SJSA1 (cell line): Measurements from ENCODE around the gene CMAS. TPM values are rescaled to one million over a fixed set of nuclear protein-coding genes. Genes with fewer than 3 reads are reported as not detected.
"Not testable (repeated sequence)": the region's sequence is repeated elsewhere in the genome, so short reads cannot be mapped to it uniquely, and the experiment has no call there.

ENCODE experiments used
- DNase-seq, 2 experiments: peaks; one replicate each; pipeline ENCODE4 v3.0.0-alpha.2; 2015 to 2020; ENCODE audit warnings: low spot score in 2 of 2, low read depth in 1 of 2
- H3K27ac ChIP-seq: fragments of 250-450 bp; sonication (Bioruptor Pico); 2 replicates; pipeline ENCODE4 v1.5.1; 2020; ENCODE audit warnings: mild to moderate bottlenecking, moderate library complexity
- H3K27me3 ChIP-seq: fragments of 250-450 bp; sonication (Bioruptor Pico); replicated peaks from 2 replicates; pipeline ENCODE4 v1.5.1; 2020; ENCODE audit warnings: mild to moderate bottlenecking, moderate library complexity
- H3K36me3 ChIP-seq: fragments of 250-450 bp; sonication (Bioruptor Pico); 2 replicates; pipeline ENCODE4 v1.5.1; 2020; ENCODE audit warnings: mild to moderate bottlenecking
- H3K4me1 ChIP-seq: fragments of 250-450 bp; sonication (Bioruptor Pico); replicated peaks from 2 replicates; pipeline ENCODE4 v1.6.1; 2021; ENCODE audit warnings: mild to moderate bottlenecking
- H3K4me3 ChIP-seq: fragments of 250-450 bp; sonication (Bioruptor Pico); 2 replicates; pipeline ENCODE4 v1.5.1; 2020; ENCODE audit warnings: mild to moderate bottlenecking
- H3K9me3 ChIP-seq: fragments of 250-450 bp; sonication (Bioruptor Pico); replicated peaks from 2 replicates; pipeline ENCODE4 v1.5.1; 2020; ENCODE audit warnings: mild to moderate bottlenecking
- total RNA-seq: library from RNA; depleted of rRNA; stranded (reverse); fragments of >200 nt; shearing (Covaris generic); gene quantifications from 2 replicates; pipeline ENCODE4 v1.2.3, GENCODE V29; 2014

The CMAS gene
- total RNA-seq, 1 experiment from 2014 or later: 40.4 TPM

DNA sequence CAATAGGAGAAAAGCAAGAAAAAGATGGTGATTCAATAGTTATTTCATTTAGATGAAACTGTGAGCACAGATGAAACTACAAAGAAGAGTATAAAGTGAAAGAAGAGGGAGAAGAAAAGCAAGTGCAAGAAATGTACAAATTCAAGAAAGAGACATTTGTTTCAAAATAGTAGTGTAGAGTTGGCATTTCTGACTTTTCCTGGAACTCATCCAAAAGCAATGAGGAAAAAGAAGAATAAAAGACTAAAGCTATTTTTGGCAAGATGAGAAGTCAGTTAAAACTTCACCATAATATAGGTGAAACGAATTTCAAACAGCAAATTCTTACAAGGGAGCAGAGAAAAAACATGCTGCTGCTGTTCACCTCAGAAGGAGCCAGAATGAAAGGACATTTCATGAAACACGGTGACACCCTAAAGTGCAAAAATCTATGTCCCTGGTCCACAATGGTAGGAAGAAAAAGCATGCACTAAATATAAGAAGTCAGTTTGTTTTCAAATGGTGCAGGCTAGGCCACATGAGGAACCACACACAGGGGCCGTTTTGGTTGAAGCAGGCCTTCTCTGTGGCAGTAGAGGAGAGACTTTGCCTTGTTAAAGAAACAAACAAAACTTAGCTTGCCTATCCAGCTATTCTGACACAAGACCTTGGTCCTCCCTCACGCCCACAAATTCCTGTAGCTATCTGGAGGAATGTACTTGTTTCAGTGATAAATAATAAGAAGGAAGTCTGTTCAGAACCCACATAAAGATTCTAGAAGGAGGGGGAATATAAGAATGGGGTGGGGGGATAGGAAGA, 11.1 kb upstream of the CMAS start:
- DNase-seq: no peak
- no peaks in the 10 kb centered on the region for H3K36me3 ChIP-seq
- H3K4me3 ChIP-seq: no peak overlapping the region
- H3K4me1 ChIP-seq: no peaks in the 10 kb centered on the region
- no peaks in the 10 kb centered on the region for H3K27me3 ChIP-seq
- H3K9me3 ChIP-seq: no peaks in the 10 kb centered on the region
- no peak overlapping the region for H3K27ac ChIP-seq

DNA sequence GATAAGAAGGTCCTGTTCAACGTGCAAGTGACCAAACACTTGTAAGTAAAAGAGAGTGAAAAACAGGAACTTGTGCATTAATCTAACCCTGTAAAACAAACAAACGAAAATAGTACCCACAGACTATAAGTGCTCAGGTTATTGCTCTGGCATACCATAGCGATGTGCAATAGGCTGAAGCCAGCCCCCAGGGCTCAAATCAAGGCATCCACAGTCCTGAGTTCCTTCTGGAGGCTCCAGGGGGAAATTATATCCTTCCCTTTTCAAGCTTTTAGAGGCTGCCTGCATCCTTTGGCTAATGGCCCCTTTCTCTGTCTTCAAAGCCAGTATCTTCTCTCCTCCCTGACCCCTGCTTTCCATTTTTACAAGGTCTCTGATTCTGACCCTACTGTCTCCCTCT, 8.1 kb upstream of the CMAS start:
- peaks cover 4% of the 10 kb centered on the region for H3K4me1 ChIP-seq
- H3K27me3 ChIP-seq: no peaks in the 10 kb centered on the region
- no peaks in the 10 kb centered on the region for H3K9me3 ChIP-seq
- no peaks in the 10 kb centered on the region for H3K36me3 ChIP-seq
- DNase-seq: no peak
- no peak overlapping the region for H3K27ac ChIP-seq
- no peak overlapping the region for H3K4me3 ChIP-seq

DNA sequence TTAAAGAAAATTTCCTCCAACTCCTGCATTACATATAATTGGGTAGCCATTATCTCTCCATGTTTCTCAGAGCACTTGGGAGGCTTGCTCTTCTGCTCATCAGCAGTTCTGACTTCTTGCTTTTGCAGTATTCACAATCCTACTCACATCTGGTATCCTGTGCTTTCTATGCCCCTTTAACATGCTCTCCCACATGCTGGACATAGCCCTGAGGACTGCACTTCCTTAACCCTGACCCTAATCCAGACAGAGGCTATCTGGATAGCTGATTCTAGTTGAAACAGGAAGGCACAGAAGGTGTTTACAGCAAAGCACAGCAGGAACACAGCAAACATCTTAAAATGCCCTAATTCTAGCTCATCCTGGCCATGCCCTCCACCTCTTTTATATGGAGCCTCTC, 7.3 kb upstream of the CMAS start:
- peaks cover 9% of the 10 kb centered on the region for H3K4me1 ChIP-seq
- H3K36me3 ChIP-seq: no peaks in the 10 kb centered on the region
- H3K27ac ChIP-seq: no peak overlapping the region
- DNase-seq: no peak
- no peak overlapping the region for H3K4me3 ChIP-seq
- H3K9me3 ChIP-seq: no peaks in the 10 kb centered on the region
- H3K27me3 ChIP-seq: no peaks in the 10 kb centered on the region

DNA sequence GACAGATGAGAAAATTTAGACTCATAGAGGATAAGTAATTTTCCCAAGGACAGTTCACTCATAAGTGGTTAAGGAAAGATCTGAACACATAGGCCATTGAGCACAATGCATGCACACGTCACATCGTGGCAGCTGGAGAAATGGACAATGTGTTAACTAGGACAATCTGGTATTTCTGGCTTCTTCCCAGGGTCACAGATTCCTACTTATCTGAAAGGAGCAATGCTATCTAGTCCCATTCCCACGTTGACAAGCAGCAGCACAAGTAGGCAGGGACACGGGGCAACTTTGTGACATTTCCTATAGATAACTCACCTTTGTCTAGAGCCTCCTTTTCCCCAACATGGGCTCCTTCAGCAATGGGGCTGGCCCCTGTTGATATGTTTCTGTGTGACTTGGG, 6.7 kb upstream of the CMAS start:
- H3K4me1 ChIP-seq: peaks cover 9% of the 10 kb centered on the region
- H3K4me3 ChIP-seq: no peak overlapping the region
- H3K27ac ChIP-seq: no peak overlapping the region
- DNase-seq: no peak
- H3K9me3 ChIP-seq: no peaks in the 10 kb centered on the region
- no peaks in the 10 kb centered on the region for H3K36me3 ChIP-seq
- no peaks in the 10 kb centered on the region for H3K27me3 ChIP-seq

DNA sequence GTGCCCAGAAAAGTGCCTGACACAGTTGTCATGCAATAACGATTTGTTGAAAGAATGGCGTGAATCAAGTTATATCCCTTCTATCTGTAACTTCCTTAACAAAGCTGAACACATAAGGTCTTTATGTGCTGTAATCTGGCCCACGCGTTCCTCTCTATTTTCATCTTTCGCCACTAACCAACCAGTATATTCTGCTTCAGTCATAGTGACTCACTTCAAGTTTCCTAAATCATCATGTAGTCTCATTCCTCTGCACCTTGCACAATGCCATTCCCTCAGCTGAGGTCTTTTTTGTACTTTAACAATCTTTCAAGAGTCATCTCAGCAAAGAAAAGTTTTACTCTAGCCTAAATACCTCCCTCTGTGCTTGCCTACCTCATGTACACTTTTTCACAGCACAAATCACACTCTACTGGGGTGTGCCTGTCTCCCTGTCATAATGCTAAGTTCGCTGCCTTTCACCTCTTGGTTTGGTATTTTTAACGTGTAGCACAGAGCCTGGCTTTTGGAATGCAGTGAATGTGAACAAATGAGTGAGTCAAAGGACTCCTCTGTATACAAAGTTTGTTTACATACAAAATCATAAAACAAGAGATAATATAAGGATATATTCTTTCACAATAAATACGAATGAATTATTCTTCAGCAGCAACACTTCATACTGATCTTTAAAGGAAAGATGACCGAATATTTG, 2.9 kb upstream of the CMAS start:
- no peak overlapping the region for H3K27ac ChIP-seq

DNA sequence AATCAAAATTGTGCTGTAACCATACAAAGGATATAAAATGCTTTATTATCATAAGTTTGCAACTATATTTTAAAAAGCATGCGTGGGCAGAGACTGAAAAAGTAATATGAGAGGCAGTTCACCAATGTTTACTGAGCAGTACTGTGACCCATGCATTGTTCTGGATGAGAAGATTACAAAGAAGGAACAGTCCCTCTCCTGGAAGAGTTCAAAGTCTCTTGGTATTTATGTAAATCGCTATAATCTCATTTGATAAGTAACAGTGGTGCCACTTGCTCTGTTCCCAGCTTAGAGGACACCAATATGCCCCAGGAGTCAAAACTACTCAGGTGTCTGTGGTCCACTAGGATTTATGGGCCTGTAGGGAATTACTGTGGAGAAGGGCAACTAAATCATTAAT, 2.1 kb upstream of the CMAS start:
- peaks cover 9% of the 10 kb centered on the region for H3K4me1 ChIP-seq

More for the DNA sequence above, 2.9 kb upstream of the CMAS start:
- no peak overlapping the region for H3K4me3 ChIP-seq
- peaks cover 6% of the 10 kb centered on the region for H3K36me3 ChIP-seq
- peaks cover 9% of the 10 kb centered on the region for H3K4me1 ChIP-seq
- no peak for DNase-seq
- no peaks in the 10 kb centered on the region for H3K27me3 ChIP-seq
- no peaks in the 10 kb centered on the region for H3K9me3 ChIP-seq

DNA sequence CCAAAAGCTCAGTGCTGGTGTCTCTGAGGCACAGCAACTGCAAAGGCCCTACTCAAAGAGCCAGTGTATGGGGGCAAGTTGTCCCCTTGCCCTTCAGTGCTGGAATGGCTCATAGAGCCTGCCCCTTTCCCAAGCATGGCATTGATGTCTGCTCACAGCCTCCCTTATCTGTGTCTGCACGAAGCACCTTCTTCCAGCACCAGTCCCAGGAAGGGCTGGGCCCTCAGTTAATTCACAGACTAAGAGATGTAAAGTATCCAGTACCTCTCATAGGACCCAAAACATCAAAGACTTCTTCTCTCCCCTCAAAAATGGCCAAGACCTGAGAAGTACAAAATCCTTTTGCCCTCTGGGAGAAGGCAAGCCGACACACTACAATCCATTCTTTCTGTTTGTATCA, 1.6 kb upstream of the CMAS start:
- peaks cover 6% of the 10 kb centered on the region for H3K36me3 ChIP-seq
- H3K27me3 ChIP-seq: no peaks in the 10 kb centered on the region
- H3K9me3 ChIP-seq: no peaks in the 10 kb centered on the region
- H3K4me3 ChIP-seq: no peak overlapping the region
- H3K27ac ChIP-seq: no peak overlapping the region
- no peak for DNase-seq
- H3K4me1 ChIP-seq: peaks cover 9% of the 10 kb centered on the region

More for the DNA sequence above, 2.1 kb upstream of the CMAS start:
- no peak for DNase-seq
- no peaks in the 10 kb centered on the region for H3K27me3 ChIP-seq
- H3K9me3 ChIP-seq: no peaks in the 10 kb centered on the region
- no peak overlapping the region for H3K4me3 ChIP-seq
- no peak overlapping the region for H3K27ac ChIP-seq
- peaks cover 6% of the 10 kb centered on the region for H3K36me3 ChIP-seq

DNA sequence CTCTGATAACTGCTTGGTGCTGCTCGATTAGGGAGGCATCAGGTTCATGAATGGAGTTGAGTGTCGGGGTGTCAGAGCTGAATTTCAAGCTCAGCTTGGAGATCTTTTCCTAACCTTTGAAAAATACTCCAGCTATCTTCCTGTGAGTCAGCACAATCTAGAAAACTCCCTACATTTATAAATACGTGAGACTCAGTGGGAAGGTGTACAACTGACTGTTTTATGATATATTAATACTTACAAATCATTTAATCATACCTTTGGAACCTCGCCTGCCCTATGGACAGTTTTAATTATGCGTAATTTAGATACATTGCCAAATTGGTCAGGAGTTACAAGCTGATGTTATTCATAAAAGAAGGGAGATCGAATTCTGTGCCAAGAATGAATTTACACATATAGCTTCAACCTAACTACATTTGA, 961 bp downstream of the CMAS start:
- peak overlapping the region; percentile 95 for H3K4me3 ChIP-seq
- no peaks in the 10 kb centered on the region for H3K9me3 ChIP-seq
- DNase-seq: no peak
- no peaks in the 10 kb centered on the region for H3K27me3 ChIP-seq
- peaks cover 6% of the 10 kb centered on the region for H3K36me3 ChIP-seq
- peaks cover 9% of the 10 kb centered on the region for H3K4me1 ChIP-seq
- peak overlapping the region; percentile 67; the same call in 1 of the 2 replicates for H3K27ac ChIP-seq

DNA sequence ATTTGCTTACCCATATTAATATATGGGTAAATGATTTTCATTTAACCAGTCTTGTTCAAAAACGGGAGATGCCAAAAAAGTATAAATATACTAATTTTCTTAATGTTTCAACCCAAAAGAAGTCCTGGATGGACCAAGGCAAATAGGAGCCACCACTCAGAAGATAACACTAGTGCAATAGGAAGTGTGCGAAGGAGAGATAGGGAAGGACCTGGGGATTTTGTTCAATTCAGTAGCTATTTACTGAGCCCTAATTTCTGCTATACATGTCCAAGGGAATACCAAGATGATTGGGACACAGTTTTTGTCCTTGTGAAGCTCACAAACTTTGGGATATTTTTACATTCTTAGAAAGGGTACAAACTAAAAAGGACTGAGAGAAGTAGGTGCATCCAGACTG, 1.5 kb downstream of the CMAS start:
- no peak overlapping the region for H3K27ac ChIP-seq
- no peaks in the 10 kb centered on the region for H3K27me3 ChIP-seq
- H3K4me1 ChIP-seq: peaks cover 9% of the 10 kb centered on the region
- peaks cover 6% of the 10 kb centered on the region for H3K36me3 ChIP-seq
- H3K9me3 ChIP-seq: no peaks in the 10 kb centered on the region
- DNase-seq: no peak
- no peak overlapping the region for H3K4me3 ChIP-seq

DNA sequence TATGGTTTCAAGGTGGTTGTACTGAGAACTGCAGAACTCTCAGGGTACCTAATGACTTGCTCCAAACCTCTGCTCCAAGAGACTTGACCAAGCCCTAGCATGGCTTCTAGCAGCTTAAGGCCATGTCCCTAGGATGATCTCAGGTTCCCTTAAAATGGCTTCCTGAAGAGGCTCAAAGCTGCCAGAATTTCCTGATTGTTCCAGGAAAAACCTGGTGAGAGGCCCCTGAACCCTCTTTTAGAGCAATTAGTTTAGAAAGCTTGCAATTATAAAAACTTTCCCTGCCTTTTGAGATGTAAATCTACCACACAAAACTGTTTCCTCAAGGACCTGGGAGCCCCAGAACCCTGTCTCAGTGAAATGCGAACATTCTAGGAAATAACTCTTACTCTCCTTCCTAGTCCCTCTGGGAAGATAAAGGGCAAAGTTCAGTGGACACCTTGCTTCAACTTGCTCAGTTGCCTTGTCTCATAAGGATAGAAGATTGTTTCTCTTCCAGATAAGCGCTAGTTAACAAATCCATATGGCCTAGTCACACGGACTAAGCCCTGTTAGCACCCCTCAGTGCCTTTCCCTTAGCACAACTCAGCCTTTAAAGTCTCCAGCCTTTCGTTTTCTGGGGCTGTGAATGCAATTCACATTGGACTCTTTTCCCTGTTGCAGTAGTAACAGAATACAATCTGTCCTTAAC, 2.5 kb downstream of the CMAS start:
- H3K4me1 ChIP-seq: no peaks in the 10 kb centered on the region; the same call in 1 of the 2 replicates
- no peak overlapping the region for H3K27ac ChIP-seq
- no peaks in the 10 kb centered on the region for H3K27me3 ChIP-seq
- H3K4me3 ChIP-seq: no peak overlapping the region
- no peaks in the 10 kb centered on the region for H3K9me3 ChIP-seq
- no peak for DNase-seq
- peaks cover 6% of the 10 kb centered on the region for H3K36me3 ChIP-seq

DNA sequence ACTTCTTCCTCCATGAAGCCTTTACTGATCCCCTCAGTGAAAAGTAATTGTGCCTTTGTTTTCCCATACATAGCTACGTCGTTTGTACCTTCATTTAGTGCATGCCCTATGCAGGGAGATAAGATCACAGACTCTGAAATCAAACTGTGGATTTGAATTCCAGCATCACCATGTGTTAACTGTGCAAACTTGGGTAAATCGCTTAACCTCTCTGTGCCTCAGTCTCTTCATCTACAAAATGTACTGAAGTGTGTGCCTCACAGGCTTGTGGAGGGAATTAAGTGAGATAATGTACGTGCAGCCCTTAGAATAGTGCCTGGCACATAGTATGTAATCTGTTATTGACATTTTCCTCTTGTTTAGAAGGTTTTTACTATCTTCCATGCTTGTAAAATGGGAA, 4.1 kb downstream of the CMAS start:
- no peak for DNase-seq
- no peaks in the 10 kb centered on the region for H3K27me3 ChIP-seq
- no peaks in the 10 kb centered on the region for H3K9me3 ChIP-seq
- no peak overlapping the region for H3K27ac ChIP-seq
- H3K4me1 ChIP-seq: no peaks in the 10 kb centered on the region; the same call in 1 of the 2 replicates
- H3K36me3 ChIP-seq: peaks cover 6% of the 10 kb centered on the region
- H3K4me3 ChIP-seq: no peak overlapping the region

DNA sequence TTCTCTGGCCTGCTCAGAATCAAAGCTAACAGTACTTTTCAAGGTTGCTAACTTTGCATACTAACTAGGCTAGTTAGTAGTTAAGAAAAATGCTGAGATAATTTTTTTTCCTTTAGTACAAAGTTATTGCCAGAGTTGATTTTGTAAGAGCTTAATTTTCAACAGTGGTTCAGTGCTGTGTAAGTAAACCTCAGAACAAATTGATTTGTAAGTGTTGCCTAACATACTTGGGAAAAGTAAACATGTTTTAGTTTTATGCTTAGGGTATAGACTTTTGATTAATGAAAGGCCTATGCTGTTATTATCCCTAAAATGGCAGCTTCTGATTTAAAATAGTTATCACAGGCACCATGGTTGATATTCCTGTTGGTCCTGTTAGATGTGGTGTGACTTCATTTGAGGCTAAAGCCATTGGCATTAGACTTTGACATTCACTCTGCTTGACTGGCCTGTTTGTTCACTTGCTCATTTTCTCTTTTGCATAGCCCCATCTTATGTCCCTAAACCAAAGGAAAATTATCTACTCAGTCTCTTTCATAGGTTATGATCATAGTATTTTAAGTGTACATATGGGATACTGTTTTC, 5.2 kb downstream of the CMAS start:
- H3K27me3 ChIP-seq: no peaks in the 10 kb centered on the region
- H3K4me3 ChIP-seq: no peak overlapping the region
- H3K9me3 ChIP-seq: no peaks in the 10 kb centered on the region
- H3K36me3 ChIP-seq: peaks cover 13% of the 10 kb centered on the region
- H3K27ac ChIP-seq: no peak overlapping the region
- no peaks in the 10 kb centered on the region; the same call in 1 of the 2 replicates for H3K4me1 ChIP-seq
- no peak for DNase-seq

DNA sequence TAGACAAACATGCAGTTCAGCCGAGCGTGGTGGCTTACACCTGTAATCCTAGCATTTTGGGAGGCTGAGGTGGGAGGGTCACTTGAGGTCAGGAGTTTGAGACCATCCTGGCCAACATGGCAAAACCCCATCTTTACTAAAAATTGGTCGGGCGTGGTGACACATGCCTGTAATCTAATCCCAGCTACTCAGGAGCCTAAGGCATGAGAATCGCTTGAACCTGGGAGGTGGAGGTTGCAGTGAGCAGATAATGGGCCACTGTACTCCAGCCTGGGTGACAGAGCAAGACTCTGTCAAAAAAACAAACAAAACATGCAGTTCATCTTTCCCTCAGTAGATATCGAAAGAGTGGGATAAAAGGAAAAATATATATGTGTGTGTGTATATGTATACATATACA, 7.0 kb downstream of the CMAS start:
- not testable (repeated sequence) for H3K4me3 ChIP-seq, H3K27me3 ChIP-seq, H3K4me1 ChIP-seq, DNase-seq, H3K9me3 ChIP-seq, H3K27ac ChIP-seq
- peaks cover 18% of the 10 kb centered on the region for H3K36me3 ChIP-seq

DNA sequence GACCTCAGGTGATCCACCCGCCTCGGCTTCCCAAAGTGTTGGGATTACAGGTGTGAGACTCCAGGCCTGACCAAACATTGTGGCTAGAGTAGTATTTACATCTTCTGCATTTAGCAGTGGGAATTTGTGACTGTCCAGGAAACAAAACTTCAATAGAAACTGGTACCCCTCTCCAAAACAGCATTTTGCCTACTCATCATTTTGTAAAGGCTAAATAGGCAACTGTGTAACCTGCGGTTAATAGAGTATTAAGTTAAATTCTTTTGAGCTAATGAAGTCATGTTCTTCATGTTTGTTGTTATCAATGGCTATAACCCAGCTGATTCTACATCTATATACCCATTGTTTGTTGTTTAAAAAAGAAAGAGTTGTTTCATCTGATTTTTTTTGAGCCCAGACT, 8.1 kb downstream of the CMAS start:
- no peaks in the 10 kb centered on the region for H3K4me1 ChIP-seq
- H3K36me3 ChIP-seq: peaks cover 18% of the 10 kb centered on the region
- H3K27ac ChIP-seq: no peak overlapping the region
- no peaks in the 10 kb centered on the region for H3K9me3 ChIP-seq
- no peaks in the 10 kb centered on the region for H3K27me3 ChIP-seq
- no peak for DNase-seq
- H3K4me3 ChIP-seq: no peak overlapping the region
